NCI-H1092 treated with DMSO at 0.1 percent for 48 hours (cell line): ENCODE results near the gene LINC00237.

ENCODE experiments used
- DNase-seq: peaks from one replicate; lab custom pipeline; 2025; lab: John Stamatoyannopoulos, UW

The LINC00237 gene

GRCh38 chr20:21047981-21048380 lies 58.2 kb downstream of the LINC00237 start:
- DNase-seq = no peak

- DNase-seq = no peak
These were observed 59.6 kb downstream of the LINC00237 start for GRCh38 chr20:21046413-21047070.
